NT2/D1 (cell line): ENCODE measurements around the gene HSPB3.

Experiments
- SUZ12 ChIP-seq: IDR thresholded peaks from 2 replicates; pipeline ENCODE4 v1.6.1; 2011; ENCODE audit not compliant: insufficient read length, insufficient read depth; ENCODE audit errors: extremely low read depth
- YY1 ChIP-seq: IDR thresholded peaks from 2 replicates; pipeline ENCODE4 v1.6.1; 2011; ENCODE audit not compliant: insufficient read length, insufficient read depth

- TF ChIP-seq YY1: no peak
- TF ChIP-seq SUZ12: no peak
Measured at GRCh38 chr5:54455413-54456157, at the start of gene HSPB3.
